Thyroid gland (tissue), 4 donors: ENCODE data around the gene CDH10. TPM values are rescaled to one million over a fixed set of nuclear protein-coding genes. Genes with fewer than 3 reads are reported as not detected.

ENCODE experiments used
- DNase-seq, 2 donors: peaks; one replicate each; pipeline ENCODE4 v3.0.0-alpha.2; 2019
- H3K27ac ChIP-seq, 3 donors: fragments of 200-600 bp; sonication (generic); 1 replicate in 2 of 3; 2 replicates in 1 of 3; pipeline ENCODE4 v1.5.1; 2016 to 2019; ENCODE audit warnings: mild to moderate bottlenecking in 1 of 3, moderate library complexity in 1 of 3
- H3K27me3 ChIP-seq: fragments of 200-600 bp; sonication (generic); one replicate; pipeline ENCODE4 v1.5.1; 2019
- H3K36me3 ChIP-seq, 2 donors: fragments of 200-600 bp; sonication (generic); one replicate each; pipeline ENCODE4 v1.5.1; 2016 to 2019
- H3K4me1 ChIP-seq, 2 donors: fragments of 200-600 bp; sonication (generic); one replicate each; pipeline ENCODE4 v1.5.1; 2017 to 2019
- H3K4me3 ChIP-seq, 3 donors: fragments of 200-600 bp; sonication (generic); replicated peaks in 1 of 3; 1 replicate in 2 of 3; 2 replicates in 1 of 3; pipeline ENCODE4 v1.5.1; 2016; ENCODE audit warnings: mild to moderate bottlenecking in 1 of 3
- H3K9me3 ChIP-seq: fragments of 200-600 bp; sonication (generic); one replicate; pipeline ENCODE4 v1.5.1; 2017
- POLR2A ChIP-seq, 2 donors: fragments of 450-650 bp; IDR thresholded peaks; one replicate each; pipeline ENCODE4 v1.6.1; 2017; ENCODE audit warnings: antibody characterized with exemption in 2 of 2, mild to moderate bottlenecking in 2 of 2, moderate library complexity in 1 of 2
- WGBS, 2 donors: methylation state at CpG; one replicate each; pipeline ENCODE4 v1.1.5; 2017; 5-methylcytosine and 5-hydroxymethylcytosine counted together
- intact Hi-C: fragments of 100-400 bp; cut with DNase I; formaldehyde crosslinking; loops from one replicate; pipeline ENCODE4 v1.15.1; 2023
- total RNA-seq, 4 donors: library from RNA; depleted of rRNA; stranded (reverse); fragments of >200 nt; gene quantifications; one replicate each; pipeline ENCODE4 v1.2.3, GENCODE V29; 2016
- TF ChIP-seq, protein P1 (sequence below), 6 experiments: fragments of 200-600 bp in 3 of 6; fragments of 450-650 bp in 3 of 6; sonication (generic) in 3 of 6; IDR thresholded peaks; one replicate each; pipeline ENCODE4 v1.5.1; 2016 to 2019; ENCODE audit warnings: antibody characterized with exemption in 6 of 6, mild to moderate bottlenecking in 2 of 6, inconsistent platforms in 1 of 6, moderate library complexity in 1 of 6

Gene CDH10
- not detected for total RNA-seq

DNA sequence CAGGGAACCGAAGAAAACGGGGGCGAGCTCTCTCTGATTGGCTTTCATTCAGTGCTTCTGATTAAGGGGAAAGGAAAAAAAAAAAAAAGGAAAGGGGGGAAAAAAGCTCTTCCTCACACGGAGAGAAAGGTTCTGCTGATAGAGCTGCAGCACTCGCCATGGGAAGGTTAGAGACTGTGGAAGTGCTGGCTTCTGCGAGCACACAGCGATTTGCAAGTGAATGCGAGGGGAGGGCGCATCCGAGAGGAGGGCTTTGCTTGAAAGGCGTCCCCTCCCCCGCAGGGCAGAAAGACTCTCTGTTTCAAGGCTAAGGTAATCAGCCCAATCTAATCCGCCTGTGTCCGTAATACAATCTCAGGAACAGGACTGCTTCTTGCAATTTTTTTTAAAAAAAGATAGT lies at the start of gene CDH10:
Gene CDH10 (minus strand): TSS at position 218 of the 400 bp plus-strand sequence. CDS start 51,488 bp downstream, outside the sequence.
- WGBS, 2 donors, result 1 to 3% methylated on average over 14 of the region's 14 CpGs
- Histone ChIP-seq H3K36me3 (no peaks in the 10 kb centered on the region), H3K4me1 (no peaks in the 10 kb centered on the region), H3K27ac (no peak within 1 kb of the TSS), H3K27me3 (no peaks in the 10 kb centered on the region), H3K9me3 (no peaks in the 10 kb centered on the region), H3K4me3 (no peak within 1 kb of the TSS)
- DNase-seq, result peak in 1 of 2 donors; percentile 12
- intact Hi-C loops, result no loop called here
- TF ChIP-seq POLR2A (IDR thresholded peaks at IDR 0.05), result no peak
- TF ChIP-seq, protein P1, sequence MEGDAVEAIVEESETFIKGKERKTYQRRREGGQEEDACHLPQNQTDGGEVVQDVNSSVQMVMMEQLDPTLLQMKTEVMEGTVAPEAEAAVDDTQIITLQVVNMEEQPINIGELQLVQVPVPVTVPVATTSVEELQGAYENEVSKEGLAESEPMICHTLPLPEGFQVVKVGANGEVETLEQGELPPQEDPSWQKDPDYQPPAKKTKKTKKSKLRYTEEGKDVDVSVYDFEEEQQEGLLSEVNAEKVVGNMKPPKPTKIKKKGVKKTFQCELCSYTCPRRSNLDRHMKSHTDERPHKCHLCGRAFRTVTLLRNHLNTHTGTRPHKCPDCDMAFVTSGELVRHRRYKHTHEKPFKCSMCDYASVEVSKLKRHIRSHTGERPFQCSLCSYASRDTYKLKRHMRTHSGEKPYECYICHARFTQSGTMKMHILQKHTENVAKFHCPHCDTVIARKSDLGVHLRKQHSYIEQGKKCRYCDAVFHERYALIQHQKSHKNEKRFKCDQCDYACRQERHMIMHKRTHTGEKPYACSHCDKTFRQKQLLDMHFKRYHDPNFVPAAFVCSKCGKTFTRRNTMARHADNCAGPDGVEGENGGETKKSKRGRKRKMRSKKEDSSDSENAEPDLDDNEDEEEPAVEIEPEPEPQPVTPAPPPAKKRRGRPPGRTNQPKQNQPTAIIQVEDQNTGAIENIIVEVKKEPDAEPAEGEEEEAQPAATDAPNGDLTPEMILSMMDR (IDR thresholded peaks at IDR 0.05), result no peak

- TF ChIP-seq, protein P1 (IDR thresholded peaks at IDR 0.05), result no peak
- no peak for TF ChIP-seq POLR2A (IDR thresholded peaks at IDR 0.05)
- no peak overlapping the region for H3K4me3 ChIP-seq
- DNase-seq, result no peak
- H3K4me1 ChIP-seq, result no peaks in the 10 kb centered on the region
- no peak overlapping the region for H3K27ac ChIP-seq
- no peaks in the 10 kb centered on the region for H3K9me3 ChIP-seq
- intact Hi-C loops, result no loop called here
- no peaks in the 10 kb centered on the region for H3K36me3 ChIP-seq
- H3K27me3 ChIP-seq, result no peaks in the 10 kb centered on the region
Observed at GRCh38 chr5:24693609-24694008, 48.8 kb upstream of the CDH10 start.

DNA sequence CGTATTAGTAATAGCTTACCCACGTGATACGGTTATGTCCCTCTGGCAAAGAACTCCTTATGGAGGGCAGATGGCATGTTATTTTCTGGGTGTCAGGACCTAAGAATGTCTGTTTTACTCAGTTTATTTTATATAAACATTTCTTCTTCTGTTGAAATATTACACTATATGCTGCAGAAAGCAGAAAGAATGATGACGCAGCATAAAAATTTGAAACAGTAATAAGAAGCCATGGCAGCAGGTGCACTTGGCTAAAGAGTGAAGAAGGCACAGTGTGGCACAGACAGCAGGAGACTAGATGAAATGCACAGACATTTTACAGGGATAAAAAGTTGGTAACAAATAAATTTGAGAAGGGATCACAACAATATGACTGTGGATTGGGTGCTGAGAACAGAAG lies 46.3 kb upstream of the CDH10 start:
- Histone ChIP-seq H3K4me1 (no peaks in the 10 kb centered on the region), H3K4me3 (no peak overlapping the region), H3K36me3 (no peaks in the 10 kb centered on the region), H3K27me3 (no peaks in the 10 kb centered on the region), H3K9me3 (no peaks in the 10 kb centered on the region), H3K27ac (no peak overlapping the region)
- TF ChIP-seq POLR2A (IDR thresholded peaks at IDR 0.05), result no peak
- TF ChIP-seq, protein P1 (IDR thresholded peaks at IDR 0.05), result no peak
- 90 to 92% methylated on average over 4 of the region's 4 CpGs for WGBS, 2 donors
- no peak for DNase-seq
- intact Hi-C loops, result no loop called here

GRCh38 chr5:24681106-24681505 lies 36.3 kb upstream of the CDH10 start:
- no peak overlapping the region for H3K27ac ChIP-seq
- no peaks in the 10 kb centered on the region for H3K9me3 ChIP-seq
- intact Hi-C loops, result no loop called here
- no peaks in the 10 kb centered on the region for H3K36me3 ChIP-seq
- TF ChIP-seq, protein P1 (IDR thresholded peaks at IDR 0.05), result no peak
- no peak for TF ChIP-seq POLR2A (IDR thresholded peaks at IDR 0.05)
- 70 to 81% methylated on average over 1 of the region's 1 CpG for WGBS, 2 donors
- H3K27me3 ChIP-seq, result no peaks in the 10 kb centered on the region
- DNase-seq, result no peak
- H3K4me1 ChIP-seq, result no peaks in the 10 kb centered on the region
- H3K4me3 ChIP-seq, result no peak overlapping the region

DNA sequence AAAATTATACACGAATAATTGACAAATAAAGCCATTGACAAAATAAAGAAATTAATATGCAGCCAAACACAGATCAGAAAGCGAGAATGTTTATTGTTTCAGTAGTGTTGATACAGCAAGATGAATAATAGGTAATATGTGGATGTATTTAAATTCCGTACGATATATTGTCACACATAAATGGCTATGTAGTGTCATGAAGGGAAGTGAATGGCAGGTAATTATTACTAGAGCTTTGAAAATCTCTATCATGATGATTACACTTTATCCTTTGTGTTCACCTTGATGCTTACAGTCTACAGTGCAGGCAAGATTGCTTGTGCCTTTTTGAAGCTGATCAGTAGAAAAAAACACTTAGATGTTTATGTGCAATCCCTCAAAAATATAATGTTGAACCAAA lies 23.3 kb upstream of the CDH10 start:
- DNase-seq, result no peak
- Histone ChIP-seq H3K27me3 (no peaks in the 10 kb centered on the region), H3K4me3 (no peak overlapping the region), H3K27ac (no peak overlapping the region), H3K9me3 (no peaks in the 10 kb centered on the region), H3K36me3 (no peaks in the 10 kb centered on the region), H3K4me1 (no peaks in the 10 kb centered on the region)
- WGBS, 2 donors, result 91 to 94% methylated on average over 4 of the region's 4 CpGs
- TF ChIP-seq, protein P1 (IDR thresholded peaks at IDR 0.05), result no peak
- no peak for TF ChIP-seq POLR2A (IDR thresholded peaks at IDR 0.05)
- intact Hi-C loops, result no loop called here
